ENCODE data around the gene ZDHHC4. TPM values are rescaled to one million over a fixed set of nuclear protein-coding genes. Genes with fewer than 3 reads are reported as not detected.

Gene ZDHHC4
- total RNA-seq, 1 donor from 2014 or later = 86.5 TPM

DNA sequence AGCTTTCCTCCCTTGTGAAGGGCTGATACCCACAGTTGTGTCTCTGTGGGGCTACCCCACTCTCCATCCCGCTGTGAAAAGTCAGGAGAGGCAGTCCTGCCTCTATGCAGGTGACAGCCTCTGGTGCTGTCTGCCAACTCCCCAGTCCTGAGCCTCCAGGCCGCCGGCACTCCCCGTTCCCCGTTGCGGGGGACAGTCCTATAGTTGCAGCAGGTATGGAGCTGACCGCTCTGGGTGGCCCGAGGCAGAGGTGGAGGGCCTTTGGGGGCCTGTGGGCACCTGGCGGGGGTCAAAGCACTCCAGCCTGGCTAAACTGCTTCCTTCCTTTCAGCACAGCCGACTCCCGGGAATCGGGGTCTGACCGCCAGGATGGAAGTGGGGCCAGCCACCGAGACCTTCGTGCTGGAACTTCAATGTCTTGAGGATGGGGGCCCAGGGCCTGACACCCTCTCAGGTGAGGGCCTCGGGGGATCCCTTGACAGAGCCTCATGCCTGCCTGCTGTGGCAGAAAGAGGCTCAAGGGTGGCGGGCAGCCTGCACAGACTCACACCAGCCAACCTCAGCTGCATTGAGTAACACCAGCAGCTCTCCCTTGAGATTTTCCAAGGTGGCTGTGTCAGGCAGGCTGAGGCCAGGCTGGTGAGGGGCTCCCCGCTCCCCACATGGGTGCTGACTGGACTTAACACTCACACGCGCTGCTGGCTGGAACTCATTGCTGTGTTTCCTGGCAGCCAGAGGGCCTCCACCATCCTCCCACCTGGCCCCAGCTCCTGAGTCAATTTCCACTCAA, 39.8 kb downstream of the ZDHHC4 start:
- peaks cover 8% of the 10 kb centered on the region for H3K36me3 Mint-ChIP-seq (ENCODE audit: insufficient read depth)
- no peaks in the 10 kb centered on the region for H3K9me3 Mint-ChIP-seq (ENCODE audit: low read depth)
- TF ChIP-seq, protein P1, sequence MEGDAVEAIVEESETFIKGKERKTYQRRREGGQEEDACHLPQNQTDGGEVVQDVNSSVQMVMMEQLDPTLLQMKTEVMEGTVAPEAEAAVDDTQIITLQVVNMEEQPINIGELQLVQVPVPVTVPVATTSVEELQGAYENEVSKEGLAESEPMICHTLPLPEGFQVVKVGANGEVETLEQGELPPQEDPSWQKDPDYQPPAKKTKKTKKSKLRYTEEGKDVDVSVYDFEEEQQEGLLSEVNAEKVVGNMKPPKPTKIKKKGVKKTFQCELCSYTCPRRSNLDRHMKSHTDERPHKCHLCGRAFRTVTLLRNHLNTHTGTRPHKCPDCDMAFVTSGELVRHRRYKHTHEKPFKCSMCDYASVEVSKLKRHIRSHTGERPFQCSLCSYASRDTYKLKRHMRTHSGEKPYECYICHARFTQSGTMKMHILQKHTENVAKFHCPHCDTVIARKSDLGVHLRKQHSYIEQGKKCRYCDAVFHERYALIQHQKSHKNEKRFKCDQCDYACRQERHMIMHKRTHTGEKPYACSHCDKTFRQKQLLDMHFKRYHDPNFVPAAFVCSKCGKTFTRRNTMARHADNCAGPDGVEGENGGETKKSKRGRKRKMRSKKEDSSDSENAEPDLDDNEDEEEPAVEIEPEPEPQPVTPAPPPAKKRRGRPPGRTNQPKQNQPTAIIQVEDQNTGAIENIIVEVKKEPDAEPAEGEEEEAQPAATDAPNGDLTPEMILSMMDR (IDR thresholded peaks at IDR 0.05; ENCODE audit: unreplicated experiment) = no peak
- H3K4me3 Mint-ChIP-seq (ENCODE audit: low read depth) = peak overlapping the region; percentile 65
- DNase-seq (ENCODE audit: low spot score, unreplicated experiment) = no peak
- peaks cover 6% of the 10 kb centered on the region for H3K4me1 Mint-ChIP-seq (ENCODE audit: low read depth)
- H3K27me3 Mint-ChIP-seq = no peaks in the 10 kb centered on the region
- H3K27ac Mint-ChIP-seq = peak overlapping the region; percentile 63

DNA sequence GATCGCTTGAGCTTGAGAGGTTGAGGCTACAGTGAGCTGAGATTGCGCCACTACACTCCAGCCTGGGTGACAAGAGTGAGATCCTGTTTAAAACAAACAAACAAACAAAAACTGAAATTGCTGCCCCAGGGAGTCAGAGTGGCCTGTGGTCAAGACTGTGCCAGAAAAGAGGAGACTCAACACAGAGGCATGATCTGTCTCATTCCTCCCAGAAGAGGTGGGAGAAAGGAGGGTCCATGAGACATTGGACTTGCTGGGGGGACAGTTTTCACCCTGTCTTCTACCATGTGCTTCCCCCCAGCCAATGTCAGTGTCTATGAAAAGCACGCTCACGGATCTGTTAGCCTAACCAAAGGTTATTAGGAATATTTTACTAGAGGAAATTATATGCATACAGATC, 41.4 kb downstream of the ZDHHC4 start:
- Mint-ChIP-seq H3K4me3 (ENCODE audit: low read depth) (no peak overlapping the region), H3K27ac (no peak overlapping the region), H3K4me1 (ENCODE audit: low read depth) (peaks cover 6% of the 10 kb centered on the region), H3K27me3 (no peaks in the 10 kb centered on the region), H3K9me3 (ENCODE audit: low read depth) (no peaks in the 10 kb centered on the region), H3K36me3 (ENCODE audit: insufficient read depth) (peaks cover 11% of the 10 kb centered on the region)
- TF ChIP-seq, protein P1 (IDR thresholded peaks at IDR 0.05; ENCODE audit: unreplicated experiment) = no peak
- DNase-seq (ENCODE audit: low spot score, unreplicated experiment) = no peak

DNA sequence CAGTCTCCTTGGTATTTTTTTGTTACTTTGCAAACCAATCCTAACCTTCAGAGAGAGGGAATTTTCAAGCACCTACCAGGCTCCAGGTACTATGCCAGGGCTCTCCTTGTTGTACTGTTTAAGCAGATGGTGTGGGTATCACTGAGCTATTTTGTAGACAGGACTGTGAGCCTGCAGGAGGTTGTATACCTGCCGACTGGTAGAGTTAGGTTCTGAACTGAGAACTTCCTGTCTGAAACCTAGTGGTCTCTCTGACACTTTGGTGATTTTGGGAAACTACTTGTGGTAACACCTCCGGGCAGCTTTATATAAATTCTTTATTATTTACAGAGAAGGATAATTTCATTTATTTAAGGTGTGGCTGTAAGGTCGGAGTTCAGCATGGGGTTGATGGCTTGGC, 42.7 kb downstream of the ZDHHC4 start:
- no peak overlapping the region for H3K27ac Mint-ChIP-seq
- DNase-seq (ENCODE audit: low spot score, unreplicated experiment) = no peak
- TF ChIP-seq, protein P1 (IDR thresholded peaks at IDR 0.05; ENCODE audit: unreplicated experiment) = no peak
- H3K9me3 Mint-ChIP-seq (ENCODE audit: low read depth) = no peaks in the 10 kb centered on the region
- peaks cover 11% of the 10 kb centered on the region for H3K36me3 Mint-ChIP-seq (ENCODE audit: insufficient read depth)
- H3K4me3 Mint-ChIP-seq (ENCODE audit: low read depth) = no peak overlapping the region
- no peaks in the 10 kb centered on the region for H3K27me3 Mint-ChIP-seq
- H3K4me1 Mint-ChIP-seq (ENCODE audit: low read depth) = peaks cover 3% of the 10 kb centered on the region

DNA sequence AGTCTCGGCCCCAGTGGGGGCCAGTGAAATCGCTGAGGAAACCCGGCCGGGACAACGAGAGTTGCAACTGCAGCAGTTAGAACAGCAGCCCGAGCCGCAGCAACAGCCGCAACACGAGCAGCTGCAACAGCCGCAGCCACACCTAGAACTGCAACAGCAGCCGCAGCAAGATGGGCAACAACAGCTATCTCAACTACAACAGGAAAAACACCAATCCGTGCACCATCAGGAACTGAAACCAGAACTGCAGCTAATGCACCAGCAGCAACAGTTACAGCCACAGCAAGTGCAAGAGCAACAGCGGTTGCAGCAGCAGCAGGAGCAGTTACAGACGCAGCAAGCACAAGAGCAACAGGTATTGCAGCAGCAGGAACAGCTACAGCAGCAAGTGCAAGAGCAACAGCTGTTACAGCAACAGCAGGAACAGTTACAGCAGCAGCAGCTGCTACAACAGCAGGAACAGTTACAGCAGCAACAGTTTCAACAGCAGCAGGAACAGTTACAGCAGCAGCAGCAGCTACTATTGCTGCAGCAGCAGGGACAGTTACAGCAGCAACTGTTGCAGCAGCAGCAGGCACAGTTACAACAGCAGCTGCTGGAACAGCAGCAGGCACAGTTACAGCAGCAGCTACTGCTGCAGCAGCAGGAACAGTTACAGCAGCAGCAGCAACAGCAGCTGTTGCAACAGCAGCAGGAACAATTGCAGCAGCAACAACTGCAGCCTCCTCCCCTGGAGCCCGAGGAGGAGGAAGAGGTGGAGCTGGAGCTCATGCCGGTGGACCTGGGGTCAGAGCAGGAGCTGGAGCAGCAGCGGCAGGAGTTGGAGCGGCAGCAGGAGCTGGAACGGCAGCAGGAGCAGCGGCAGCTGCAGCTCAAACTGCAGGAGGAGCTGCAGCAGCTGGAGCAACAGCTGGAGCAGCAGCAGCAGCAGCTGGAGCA, 44.2 kb downstream of the ZDHHC4 start:
- H3K4me1 Mint-ChIP-seq (ENCODE audit: low read depth) = no peaks in the 10 kb centered on the region
- H3K4me3 Mint-ChIP-seq (ENCODE audit: low read depth) = no peak overlapping the region
- TF ChIP-seq, protein P1 (IDR thresholded peaks at IDR 0.05; ENCODE audit: unreplicated experiment) = no peak
- DNase-seq (ENCODE audit: low spot score, unreplicated experiment) = no peak
- no peak overlapping the region for H3K27ac Mint-ChIP-seq
- no peaks in the 10 kb centered on the region for H3K27me3 Mint-ChIP-seq
- H3K36me3 Mint-ChIP-seq (ENCODE audit: insufficient read depth) = peaks cover 11% of the 10 kb centered on the region
- H3K9me3 Mint-ChIP-seq (ENCODE audit: low read depth) = no peaks in the 10 kb centered on the region

DNA sequence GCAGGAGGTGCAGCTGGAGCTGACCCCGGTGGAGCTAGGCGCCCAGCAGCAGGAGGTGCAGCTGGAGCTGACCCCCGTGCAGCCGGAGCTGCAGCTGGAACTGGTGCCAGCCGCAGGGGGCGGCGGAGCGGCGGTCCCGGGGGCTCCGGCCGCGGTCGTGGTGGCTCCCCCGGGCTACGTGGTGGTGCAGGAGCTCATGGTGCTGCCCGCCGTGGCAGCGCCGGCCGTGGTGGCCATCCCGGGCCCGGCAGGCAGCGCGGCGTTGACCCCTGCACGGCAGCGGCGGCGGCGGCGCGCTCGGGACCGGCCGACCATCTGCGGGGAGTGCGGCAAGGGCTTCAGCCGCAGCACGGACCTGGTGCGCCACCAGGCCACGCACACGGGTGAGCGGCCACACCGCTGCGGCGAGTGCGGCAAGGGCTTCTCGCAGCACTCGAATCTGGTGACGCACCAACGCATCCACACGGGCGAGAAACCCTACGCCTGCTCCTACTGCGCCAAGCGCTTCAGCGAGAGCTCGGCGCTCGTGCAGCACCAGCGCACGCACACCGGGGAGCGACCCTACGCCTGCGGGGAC, 45.0 kb downstream of the ZDHHC4 start:
- peaks cover 12% of the 10 kb centered on the region for H3K36me3 Mint-ChIP-seq (ENCODE audit: insufficient read depth)
- DNase-seq (ENCODE audit: low spot score, unreplicated experiment) = no peak

More for the DNA sequence above, 45.0 kb downstream of the ZDHHC4 start:
- TF ChIP-seq, protein P1 (IDR thresholded peaks at IDR 0.05; ENCODE audit: unreplicated experiment) = no peak
- Mint-ChIP-seq H3K27me3 (no peaks in the 10 kb centered on the region), H3K4me3 (ENCODE audit: low read depth) (no peak overlapping the region), H3K9me3 (ENCODE audit: low read depth) (no peaks in the 10 kb centered on the region), H3K27ac (no peak overlapping the region), H3K4me1 (ENCODE audit: low read depth) (no peaks in the 10 kb centered on the region)
